Measurements from ENCODE around the gene BNIP3.

Gene BNIP3

DNA sequence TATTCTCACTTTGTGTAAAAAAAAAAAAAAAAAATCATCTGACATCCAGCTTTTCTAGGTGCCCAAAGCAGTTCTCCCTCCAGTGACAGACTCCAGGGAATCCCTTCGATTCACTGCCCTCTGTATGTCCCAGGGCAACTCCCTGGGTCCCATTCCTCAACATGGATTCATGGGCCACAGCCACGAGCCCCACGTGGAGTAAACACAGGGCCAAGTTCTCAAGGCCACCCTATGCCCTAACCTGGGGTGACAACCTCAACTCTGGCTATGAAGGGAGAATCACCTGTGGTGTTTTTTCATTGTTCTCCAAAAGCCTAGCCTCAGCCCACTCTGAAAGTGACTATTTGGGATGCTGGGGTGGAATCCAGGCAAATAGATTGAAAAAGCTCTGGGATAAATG lies 3.4 kb downstream of the BNIP3 start:
- Histone ChIP-seq H3K27ac (ENCODE audit: low read length) (no peak overlapping the region), H3K79me2 (ENCODE audit: insufficient read depth, low read length) (no peaks in the 10 kb centered on the region), H3K4me1 (ENCODE audit: insufficient read depth, low read length) (no peaks in the 10 kb centered on the region), H4K20me1 (ENCODE audit: insufficient read depth, low read length) (no peaks in the 10 kb centered on the region), H3K4me2 (ENCODE audit: insufficient read depth, low read length) (no peak overlapping the region), H3K27me3 (ENCODE audit: insufficient read depth, low read length, poor library complexity) (no peaks in the 10 kb centered on the region), H3K9ac (ENCODE audit: low read depth, low read length) (no peak overlapping the region), H3K4me3 (ENCODE audit: low read depth in 1 of 2, low read length in 2 of 2) (no peak overlapping the region), H3K36me3 (ENCODE audit: insufficient read depth, low read length) (no peaks in the 10 kb centered on the region), H2AFZ (ENCODE audit: low read depth, low read length) (no peak overlapping the region), H3K9me3 (ENCODE audit: insufficient read depth, low read length, severe bottlenecking) (no peaks in the 10 kb centered on the region)
- no peak for ATAC-seq (ENCODE audit: insufficient read depth, low read depth)
- DNase-seq, result no peak
- TF ChIP-seq, protein P1, sequence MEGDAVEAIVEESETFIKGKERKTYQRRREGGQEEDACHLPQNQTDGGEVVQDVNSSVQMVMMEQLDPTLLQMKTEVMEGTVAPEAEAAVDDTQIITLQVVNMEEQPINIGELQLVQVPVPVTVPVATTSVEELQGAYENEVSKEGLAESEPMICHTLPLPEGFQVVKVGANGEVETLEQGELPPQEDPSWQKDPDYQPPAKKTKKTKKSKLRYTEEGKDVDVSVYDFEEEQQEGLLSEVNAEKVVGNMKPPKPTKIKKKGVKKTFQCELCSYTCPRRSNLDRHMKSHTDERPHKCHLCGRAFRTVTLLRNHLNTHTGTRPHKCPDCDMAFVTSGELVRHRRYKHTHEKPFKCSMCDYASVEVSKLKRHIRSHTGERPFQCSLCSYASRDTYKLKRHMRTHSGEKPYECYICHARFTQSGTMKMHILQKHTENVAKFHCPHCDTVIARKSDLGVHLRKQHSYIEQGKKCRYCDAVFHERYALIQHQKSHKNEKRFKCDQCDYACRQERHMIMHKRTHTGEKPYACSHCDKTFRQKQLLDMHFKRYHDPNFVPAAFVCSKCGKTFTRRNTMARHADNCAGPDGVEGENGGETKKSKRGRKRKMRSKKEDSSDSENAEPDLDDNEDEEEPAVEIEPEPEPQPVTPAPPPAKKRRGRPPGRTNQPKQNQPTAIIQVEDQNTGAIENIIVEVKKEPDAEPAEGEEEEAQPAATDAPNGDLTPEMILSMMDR (IDR thresholded peaks at IDR 0.05; ENCODE audit: borderline replicate concordance, extremely low read depth, low read length, poor library complexity, severe bottlenecking), result no peak
- no peak for TF ChIP-seq EZH2 (IDR thresholded peaks at IDR 0.05; ENCODE audit: borderline replicate concordance, low read depth, low read length, severe bottlenecking)

DNA sequence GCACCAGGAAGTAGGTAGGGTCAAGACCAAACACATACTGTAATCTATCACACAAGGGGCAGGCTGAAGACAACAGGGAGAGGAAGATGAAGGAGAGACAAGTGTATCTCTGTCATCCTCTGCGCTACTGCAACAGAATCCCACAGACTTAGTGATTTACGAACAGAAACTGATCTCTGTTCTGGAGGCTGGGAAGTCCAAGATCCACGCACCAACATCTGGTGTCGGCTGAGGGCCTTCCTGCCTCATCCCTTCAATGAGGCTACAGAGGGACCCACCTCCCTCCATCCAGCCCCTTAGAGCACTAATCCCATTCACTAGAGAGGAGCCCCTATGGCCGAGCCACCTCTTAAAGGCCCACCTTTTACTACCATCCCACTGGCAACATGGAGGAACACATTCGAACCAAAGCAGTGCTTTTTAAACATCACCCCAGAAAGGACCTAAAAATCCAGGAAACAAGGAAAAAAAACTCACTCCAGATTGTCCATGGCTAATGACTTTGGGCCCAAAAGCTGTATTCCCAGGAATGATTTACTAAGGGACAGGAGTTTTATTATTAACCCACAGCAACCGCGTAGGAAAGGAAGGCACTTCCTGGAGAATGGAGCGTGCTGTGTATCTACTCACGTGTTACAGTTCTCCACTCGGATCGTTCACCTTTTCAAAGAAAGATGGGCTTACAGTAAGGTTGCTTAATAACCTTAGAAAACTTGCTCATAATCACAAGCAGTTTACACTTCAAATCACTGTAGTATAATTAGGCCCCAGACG lies 4.2 kb downstream of the BNIP3 start:
- DNase-seq (no peak), ATAC-seq (ENCODE audit: insufficient read depth, low read depth) (no peak)
- H3K9me3 ChIP-seq (ENCODE audit: insufficient read depth, low read length, severe bottlenecking), result no peaks in the 10 kb centered on the region
- H2AFZ ChIP-seq (ENCODE audit: low read depth, low read length), result no peak overlapping the region
- H3K27me3 ChIP-seq (ENCODE audit: insufficient read depth, low read length, poor library complexity), result no peaks in the 10 kb centered on the region
- H4K20me1 ChIP-seq (ENCODE audit: insufficient read depth, low read length), result no peaks in the 10 kb centered on the region
- H3K4me3 ChIP-seq (ENCODE audit: low read depth in 1 of 2, low read length in 2 of 2), result no peak overlapping the region
- no peak overlapping the region for H3K9ac ChIP-seq (ENCODE audit: low read depth, low read length)
- no peak for TF ChIP-seq EZH2 (IDR thresholded peaks at IDR 0.05; ENCODE audit: borderline replicate concordance, low read depth, low read length, severe bottlenecking)
- TF ChIP-seq, protein P1 (IDR thresholded peaks at IDR 0.05; ENCODE audit: borderline replicate concordance, extremely low read depth, low read length, poor library complexity, severe bottlenecking), result no peak
- peaks cover 8% of the 10 kb centered on the region for H3K4me1 ChIP-seq (ENCODE audit: insufficient read depth, low read length)
- no peaks in the 10 kb centered on the region for H3K79me2 ChIP-seq (ENCODE audit: insufficient read depth, low read length)
- H3K4me2 ChIP-seq (ENCODE audit: insufficient read depth, low read length), result no peak overlapping the region
- no peaks in the 10 kb centered on the region for H3K36me3 ChIP-seq (ENCODE audit: insufficient read depth, low read length)
- H3K27ac ChIP-seq (ENCODE audit: low read length), result no peak overlapping the region

DNA sequence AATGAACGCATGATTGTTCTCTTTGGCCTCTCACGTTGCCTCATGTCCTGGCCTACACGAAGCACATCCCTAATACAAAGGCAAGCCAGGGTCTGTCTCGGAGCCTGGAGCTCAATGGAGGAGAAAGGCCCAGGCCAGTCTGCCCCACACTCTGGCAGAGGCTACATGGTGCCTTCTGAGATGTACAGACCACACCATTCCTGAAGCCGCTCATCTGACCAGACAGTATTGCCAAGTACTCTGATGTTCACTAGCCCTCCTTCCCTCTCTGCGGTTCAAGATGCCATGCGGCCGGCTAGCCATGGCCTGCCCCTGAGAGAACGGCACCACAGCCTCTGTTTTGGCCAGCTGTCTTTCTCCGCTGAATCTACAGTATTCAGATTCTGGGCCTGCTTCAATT lies 5.9 kb downstream of the BNIP3 start:
- Histone ChIP-seq H3K79me2 (ENCODE audit: insufficient read depth, low read length) (no peaks in the 10 kb centered on the region), H3K27me3 (ENCODE audit: insufficient read depth, low read length, poor library complexity) (no peaks in the 10 kb centered on the region), H2AFZ (ENCODE audit: low read depth, low read length) (no peak overlapping the region), H3K36me3 (ENCODE audit: insufficient read depth, low read length) (no peaks in the 10 kb centered on the region), H3K4me3 (ENCODE audit: low read depth in 1 of 2, low read length in 2 of 2) (no peak overlapping the region), H3K9me3 (ENCODE audit: insufficient read depth, low read length, severe bottlenecking) (no peaks in the 10 kb centered on the region), H3K4me2 (ENCODE audit: insufficient read depth, low read length) (no peak overlapping the region), H3K4me1 (ENCODE audit: insufficient read depth, low read length) (peaks cover 16% of the 10 kb centered on the region), H3K27ac (ENCODE audit: low read length) (no peak overlapping the region), H3K9ac (ENCODE audit: low read depth, low read length) (no peak overlapping the region), H4K20me1 (ENCODE audit: insufficient read depth, low read length) (no peaks in the 10 kb centered on the region)
- TF ChIP-seq, protein P1 (IDR thresholded peaks at IDR 0.05; ENCODE audit: borderline replicate concordance, extremely low read depth, low read length, poor library complexity, severe bottlenecking), result no peak
- no peak for TF ChIP-seq EZH2 (IDR thresholded peaks at IDR 0.05; ENCODE audit: borderline replicate concordance, low read depth, low read length, severe bottlenecking)
- ATAC-seq (ENCODE audit: insufficient read depth, low read depth) (no peak), DNase-seq (no peak)
